Subcutaneous abdominal adipose tissue (tissue), 5 donors: ENCODE measurements around the gene STK16.
A peak's percentile ranks its signal among the peaks of the same experiment; 100 is the strongest.

ENCODE experiments used
- H3K27ac ChIP-seq: one replicate; pipeline ENCODE4 v1.7.0; 2013; ENCODE audit warnings: low read depth, mild to moderate bottlenecking, inconsistent platforms, low read length, moderate library complexity
- H3K27me3 ChIP-seq, 5 donors: one replicate each; pipeline ENCODE4 v1.7.0; 2013; ENCODE audit warnings: low read length in 5 of 5, inconsistent platforms in 1 of 5; ENCODE audit not compliant: control insufficient read depth in 5 of 5, insufficient read depth in 4 of 5
- H3K36me3 ChIP-seq, 5 donors: one replicate each; pipeline ENCODE4 v1.7.0; 2013; ENCODE audit warnings: low read length in 5 of 5; ENCODE audit not compliant: control insufficient read depth in 5 of 5, insufficient read depth in 5 of 5
- H3K4me1 ChIP-seq, 5 donors: one replicate each; pipeline ENCODE4 v1.7.0; 2013; ENCODE audit warnings: low read length in 5 of 5, mild to moderate bottlenecking in 3 of 5, moderate library complexity in 1 of 5; ENCODE audit not compliant: control insufficient read depth in 5 of 5, insufficient read depth in 5 of 5
- H3K4me3 ChIP-seq, 5 donors: one replicate each; pipeline ENCODE4 v1.7.0; 2013; ENCODE audit warnings: low read length in 5 of 5, low read depth in 1 of 5
- H3K9ac ChIP-seq, 5 donors: one replicate each; pipeline ENCODE4 v1.7.0; 2013; ENCODE audit warnings: low read length in 5 of 5, mild to moderate bottlenecking in 4 of 5, moderate library complexity in 3 of 5
- H3K9me3 ChIP-seq, 5 donors: one replicate each; pipeline ENCODE4 v1.7.0; 2013; ENCODE audit warnings: low read length in 5 of 5; ENCODE audit not compliant: control insufficient read depth in 5 of 5
- donor health status: healthy.
- donor health status: healthy.
- donor health status: healthy.
- donor health status: healthy.
- donor health status: healthy.

The STK16 gene

GRCh38 chr2:219214141-219214540 lies 31.1 kb upstream of the STK16 start:
- H3K27me3 ChIP-seq, result no peaks in the 10 kb centered on the region
- H3K9me3 ChIP-seq, result no peaks in the 10 kb centered on the region
- no peak overlapping the region for H3K9ac ChIP-seq
- H3K36me3 ChIP-seq, result peaks cover 0 to 61% (median 53%) of the 10 kb centered on the region in 5 donors
- H3K4me3 ChIP-seq, result no peak overlapping the region
- H3K4me1 ChIP-seq, result peaks cover 0 to 32% (median 28%) of the 10 kb centered on the region in 5 donors
- no peak overlapping the region for H3K27ac ChIP-seq

- peaks cover 2 to 37% (median 34%) of the 10 kb centered on the region in 5 donors for H3K4me1 ChIP-seq
- no peak overlapping the region for H3K4me3 ChIP-seq
Measured at GRCh38 chr2:219214786-219215185, 30.5 kb upstream of the STK16 start.

GRCh38 chr2:219215871-219216534 lies 29.3 kb upstream of the STK16 start:
- Histone ChIP-seq H3K4me3 (no peak overlapping the region), H3K27ac (no peak overlapping the region), H3K36me3 (peaks cover 0 to 57% (median 49%) of the 10 kb centered on the region in 5 donors), H3K9ac (no peak overlapping the region), H3K9me3 (no peaks in the 10 kb centered on the region), H3K27me3 (no peaks in the 10 kb centered on the region), H3K4me1 (peaks cover 2 to 38% (median 37%) of the 10 kb centered on the region in 5 donors)

More at GRCh38 chr2:219214786-219215185, 30.5 kb upstream of the STK16 start:
- H3K9me3 ChIP-seq, result no peaks in the 10 kb centered on the region
- no peak overlapping the region for H3K27ac ChIP-seq
- peaks cover 0 to 57% (median 48%) of the 10 kb centered on the region in 5 donors for H3K36me3 ChIP-seq
- no peak overlapping the region for H3K9ac ChIP-seq
- no peaks in the 10 kb centered on the region for H3K27me3 ChIP-seq

- Histone ChIP-seq H3K27me3 (no peaks in the 10 kb centered on the region), H3K4me3 (no peak overlapping the region), H3K9me3 (no peaks in the 10 kb centered on the region), H3K27ac (no peak overlapping the region), H3K9ac (peak overlapping the region in 1 of 5 donors; percentile 20), H3K36me3 (peaks cover 4 to 60% (median 53%) of the 10 kb centered on the region in 5 donors), H3K4me1 (peaks cover 2 to 38% (median 34%) of the 10 kb centered on the region in 5 donors)
Measured at GRCh38 chr2:219216535-219216915, 28.8 kb upstream of the STK16 start.

- peaks cover 4 to 65% (median 58%) of the 10 kb centered on the region in 5 donors for H3K36me3 ChIP-seq
- H3K4me3 ChIP-seq, result peak overlapping the region; percentile 65 to 74 (median 67)
- H3K4me1 ChIP-seq, result peaks cover 2 to 38% (median 34%) of the 10 kb centered on the region in 5 donors
- H3K27me3 ChIP-seq, result no peaks in the 10 kb centered on the region
- H3K9me3 ChIP-seq, result no peaks in the 10 kb centered on the region
- peak overlapping the region; percentile 92 for H3K27ac ChIP-seq
- H3K9ac ChIP-seq, result peak overlapping the region; percentile 48 to 82 (median 68)
Measured at GRCh38 chr2:219218217-219218731, 27.0 kb upstream of the STK16 start.

- peaks cover 4 to 38% (median 34%) of the 10 kb centered on the region in 5 donors for H3K4me1 ChIP-seq
- H3K36me3 ChIP-seq, result peaks cover 4 to 66% (median 58%) of the 10 kb centered on the region in 5 donors
Measured at GRCh38 chr2:219218732-219219701, 26.3 kb upstream of the STK16 start, which contains the start of gene ABCB6. Gene ABCB6 (minus strand): TSS chr2:219218958. CDS start chr2:219218673, 285 bp downstream.

GRCh38 chr2:219219784-219220532 lies 25.3 kb upstream of the STK16 start:
- H3K4me1 ChIP-seq, result peaks cover 4 to 38% (median 34%) of the 10 kb centered on the region in 5 donors
- H3K4me3 ChIP-seq, result peak overlapping the region in 2 of 5 donors; percentile 67 to 74
- no peaks in the 10 kb centered on the region for H3K27me3 ChIP-seq
- peak overlapping the region in 2 of 5 donors; percentile 68 to 77 for H3K9ac ChIP-seq
- no peak overlapping the region for H3K27ac ChIP-seq
- peaks cover 4 to 66% (median 58%) of the 10 kb centered on the region in 5 donors for H3K36me3 ChIP-seq
- H3K9me3 ChIP-seq, result no peaks in the 10 kb centered on the region

More at GRCh38 chr2:219218732-219219701, 26.3 kb upstream of the STK16 start, which contains the start of gene ABCB6:
- no peaks in the 10 kb centered on the region for H3K9me3 ChIP-seq
- peak within 1 kb of the TSS; percentile 48 to 82 (median 68) for H3K9ac ChIP-seq
- no peaks in the 10 kb centered on the region for H3K27me3 ChIP-seq
- peak within 1 kb of the TSS; percentile 65 to 74 (median 67) for H3K4me3 ChIP-seq
- H3K27ac ChIP-seq, result peak within 1 kb of the TSS; percentile 92

- H3K36me3 ChIP-seq, result peaks cover 4 to 66% (median 63%) of the 10 kb centered on the region in 5 donors
- H3K4me1 ChIP-seq, result peaks cover 4 to 45% (median 34%) of the 10 kb centered on the region in 5 donors
- H3K4me3 ChIP-seq, result no peak overlapping the region
- no peak overlapping the region for H3K27ac ChIP-seq
- H3K27me3 ChIP-seq, result no peaks in the 10 kb centered on the region
- no peaks in the 10 kb centered on the region for H3K9me3 ChIP-seq
- H3K9ac ChIP-seq, result no peak overlapping the region
Measured at GRCh38 chr2:219220652-219221402, 24.5 kb upstream of the STK16 start.
